Caco-2 (cell line): ENCODE measurements around the gene KANK3. TPM values are rescaled to one million over a fixed set of nuclear protein-coding genes. Genes with fewer than 3 reads are reported as not detected.
"Not testable (repeated sequence)": the region's sequence is repeated elsewhere in the genome, so short reads cannot be mapped to it uniquely, and the experiment has no call there.

Source experiments
- BruUV-seq: library from RNA; stranded (reverse); fragments of 400-500 nt; replicated peaks from 2 replicates; lab custom pipeline; 2021; lab: Mats Ljungman, UMichigan
- CTCF ChIA-PET: fragments of 300-600 bp; sonication (Branson Sonifier 250); formaldehyde crosslinking; loops from one replicate; lab custom pipeline; 2022; ENCODE audit warnings: antibody characterized with exemption; lab: Charles Lee
- POLR2A ChIA-PET: fragments of 300-600 bp; sonication (Branson Sonifier 250); formaldehyde crosslinking; loops from one replicate; lab custom pipeline; 2022; ENCODE audit warnings: antibody characterized with exemption; lab: Charles Lee
- DNase-seq, 2 experiments: peaks; one replicate each; pipeline versions ENCODE4 v3.0.0 to v3.0.0-alpha.2; 2020 to 2022
- H3K27me3 ChIP-seq: replicated peaks from 2 replicates; pipeline ENCODE4 v1.6.0; 2011; ENCODE audit warnings: low read length; ENCODE audit not compliant: control insufficient read depth, insufficient read depth
- H3K36me3 ChIP-seq: 2 replicates; pipeline ENCODE4 v1.5.1; 2011; ENCODE audit warnings: low read length; ENCODE audit not compliant: control insufficient read depth, insufficient read depth
- H3K4me1 ChIP-seq: fragments of 250-450 bp; sonication (Bioruptor Pico); 2 replicates; pipeline ENCODE4 v1.5.1; 2020; ENCODE audit warnings: mild to moderate bottlenecking
- H3K4me3 ChIP-seq: 2 replicates; pipeline ENCODE4 v1.5.1; 2011; ENCODE audit warnings: low read depth, mild to moderate bottlenecking, control low read depth, low read length
- H3K9me3 ChIP-seq: fragments of 250-450 bp; sonication (Bioruptor Pico); 2 replicates; pipeline ENCODE4 v1.5.1; 2020; ENCODE audit warnings: mild to moderate bottlenecking, moderate library complexity
- H3K27ac Mint-ChIP-seq: one replicate; pipeline ENCODE4 v1.8.0; 2022; ENCODE audit warnings: mixed read lengths; ENCODE audit not compliant: unreplicated experiment
- H3K27me3 Mint-ChIP-seq: one replicate; pipeline ENCODE4 v1.8.0; 2022; ENCODE audit warnings: mixed read lengths; ENCODE audit not compliant: insufficient read depth, unreplicated experiment
- H3K36me3 Mint-ChIP-seq: one replicate; pipeline ENCODE4 v1.8.0; 2022; ENCODE audit warnings: mild to moderate bottlenecking, mixed read lengths; ENCODE audit not compliant: insufficient read depth, unreplicated experiment
- H3K4me1 Mint-ChIP-seq: one replicate; pipeline ENCODE4 v1.8.0; 2022; ENCODE audit warnings: low read depth, mixed read lengths; ENCODE audit not compliant: unreplicated experiment
- H3K4me3 Mint-ChIP-seq: one replicate; pipeline ENCODE4 v1.8.0; 2022; ENCODE audit warnings: mild to moderate bottlenecking, moderate library complexity, mixed read lengths; ENCODE audit not compliant: unreplicated experiment
- H3K9me3 Mint-ChIP-seq: one replicate; pipeline ENCODE4 v1.8.0; 2022; ENCODE audit warnings: mixed read lengths; ENCODE audit not compliant: unreplicated experiment
- intact Hi-C: fragments of 100-400 bp; cut with micrococcal nuclease; formaldehyde crosslinking; loops from one replicate; pipeline ENCODE4 v1.10.0; 2022; ENCODE audit not compliant: unreplicated experiment
- total RNA-seq: library from RNA; stranded (reverse); gene quantifications from 2 replicates; pipeline ENCODE4 v1.2.3, GENCODE V29; 2022
- TF ChIP-seq, protein P1 (sequence below), 2 experiments: fragments of 200-600 bp in 1 of 2; IDR thresholded peaks; 1 replicate in 1 of 2; 2 replicates in 1 of 2; pipeline versions ENCODE4 v1.5.1 to v1.8.0; 2011 to 2022; ENCODE audit warnings: antibody characterized with exemption in 1 of 2, control low read depth in 1 of 2, inconsistent platforms in 1 of 2, low read depth in 1 of 2, low read length in 1 of 2, mild to moderate bottlenecking in 1 of 2, moderate library complexity in 1 of 2; ENCODE audit not compliant: insufficient read depth in 1 of 2, severe bottlenecking in 1 of 2, unreplicated experiment in 1 of 2

KANK3 gene
- total RNA-seq, 1 experiment from 2014 or later = 1.1 TPM

DNA sequence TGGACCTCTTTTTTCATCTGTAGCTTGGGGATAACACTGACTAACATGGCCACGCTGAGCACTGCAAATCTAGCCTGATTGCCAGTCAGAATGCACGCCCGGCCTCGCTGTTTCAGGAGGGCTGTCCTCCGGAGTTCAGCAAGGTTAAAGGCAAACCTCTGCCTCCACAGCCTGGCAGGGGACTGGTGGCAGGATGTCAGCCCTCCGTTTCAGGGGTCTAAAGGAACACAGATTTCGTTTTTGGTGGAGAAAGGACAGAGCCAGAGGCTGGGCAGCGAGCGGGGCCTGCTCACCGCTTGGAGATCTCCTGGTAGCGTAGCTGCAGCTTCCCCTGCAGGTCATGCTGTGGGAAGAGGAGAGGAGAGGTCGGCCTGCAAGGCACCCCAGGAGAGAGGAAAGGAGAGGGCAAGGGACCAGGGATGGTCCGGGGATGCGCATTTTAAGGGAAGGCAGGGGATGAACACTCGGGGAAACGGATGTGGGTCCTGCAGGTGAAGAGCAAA, 22.4 kb downstream of the KANK3 start:
- TF ChIP-seq, protein P1, sequence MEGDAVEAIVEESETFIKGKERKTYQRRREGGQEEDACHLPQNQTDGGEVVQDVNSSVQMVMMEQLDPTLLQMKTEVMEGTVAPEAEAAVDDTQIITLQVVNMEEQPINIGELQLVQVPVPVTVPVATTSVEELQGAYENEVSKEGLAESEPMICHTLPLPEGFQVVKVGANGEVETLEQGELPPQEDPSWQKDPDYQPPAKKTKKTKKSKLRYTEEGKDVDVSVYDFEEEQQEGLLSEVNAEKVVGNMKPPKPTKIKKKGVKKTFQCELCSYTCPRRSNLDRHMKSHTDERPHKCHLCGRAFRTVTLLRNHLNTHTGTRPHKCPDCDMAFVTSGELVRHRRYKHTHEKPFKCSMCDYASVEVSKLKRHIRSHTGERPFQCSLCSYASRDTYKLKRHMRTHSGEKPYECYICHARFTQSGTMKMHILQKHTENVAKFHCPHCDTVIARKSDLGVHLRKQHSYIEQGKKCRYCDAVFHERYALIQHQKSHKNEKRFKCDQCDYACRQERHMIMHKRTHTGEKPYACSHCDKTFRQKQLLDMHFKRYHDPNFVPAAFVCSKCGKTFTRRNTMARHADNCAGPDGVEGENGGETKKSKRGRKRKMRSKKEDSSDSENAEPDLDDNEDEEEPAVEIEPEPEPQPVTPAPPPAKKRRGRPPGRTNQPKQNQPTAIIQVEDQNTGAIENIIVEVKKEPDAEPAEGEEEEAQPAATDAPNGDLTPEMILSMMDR (IDR thresholded peaks at IDR 0.05; ENCODE audit: insufficient read depth in 1 of 2, low read depth in 1 of 2, low read length in 1 of 2, severe bottlenecking in 1 of 2, unreplicated experiment in 1 of 2) = no peak
- no peaks in the 10 kb centered on the region for H3K27me3 Mint-ChIP-seq
- H3K4me1 Mint-ChIP-seq = peaks cover 7% of the 10 kb centered on the region
- Histone ChIP-seq H3K9me3 (no peaks in the 10 kb centered on the region), H3K4me3 (peak overlapping the region; percentile 79), H3K36me3 (peaks cover 4% of the 10 kb centered on the region), H3K4me1 (peaks cover 9% of the 10 kb centered on the region), H3K27me3 (no peaks in the 10 kb centered on the region)
- H3K4me3 Mint-ChIP-seq = peak overlapping the region; percentile 100
- intact Hi-C loops = loop anchor here (2.0 kb wide), 1 partner anchor 162 kb away; no protein-coding TSS in a partner anchor
- CTCF ChIA-PET = interaction anchor here (0.5 to 1.3 kb wide), 2 partner anchors 19 to 33 kb away, joined by 4 to 5 read pairs; no protein-coding TSS in a partner anchor
- peaks cover 61% of the 10 kb centered on the region for H3K36me3 Mint-ChIP-seq
- peak overlapping the region; percentile 99 for H3K27ac Mint-ChIP-seq
- no peak for DNase-seq
- no TSS peak for BruUV-seq
- POLR2A ChIA-PET = interaction anchor here (0.5 to 1.3 kb wide), 3 partner anchors 14 to 92 kb away, joined by 3 to 12 read pairs (median 3); partner anchors contain the start of gene MARCHF2
- no peaks in the 10 kb centered on the region for H3K9me3 Mint-ChIP-seq

DNA sequence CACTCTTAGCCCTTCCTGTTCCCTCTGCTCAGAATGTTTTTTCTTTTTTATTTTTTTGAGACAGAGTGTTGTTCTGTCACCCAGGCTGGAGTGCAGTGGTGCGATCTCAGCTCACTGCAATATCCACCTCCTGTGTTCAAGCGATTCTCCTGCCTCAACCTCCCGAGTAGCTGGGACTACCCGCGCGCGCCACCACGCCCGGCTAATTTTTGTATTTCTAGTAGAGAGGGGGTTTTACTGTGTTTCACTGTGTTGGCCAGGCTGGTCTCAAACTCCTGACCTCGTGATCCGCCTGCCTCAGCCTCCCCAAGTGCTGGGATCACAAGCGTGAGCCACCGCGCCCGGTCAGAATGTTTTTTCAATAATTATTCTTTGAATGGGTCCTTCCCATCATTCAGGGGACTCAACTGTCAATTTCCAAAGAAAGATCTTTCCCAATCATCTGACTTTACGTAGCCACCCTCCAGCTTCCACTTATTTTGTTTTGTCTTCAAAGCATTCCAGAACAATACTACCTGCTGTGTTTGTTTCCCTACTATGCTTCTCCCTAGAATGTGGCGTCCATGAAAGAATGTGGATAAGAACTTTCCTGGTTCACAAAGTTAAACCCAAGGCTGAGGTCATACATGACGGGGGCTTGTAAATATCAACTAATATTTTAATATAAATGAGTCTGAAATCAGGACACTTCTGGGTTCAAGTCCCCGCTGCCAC, 23.1 kb downstream of the KANK3 start:
- Histone ChIP-seq H3K27me3 (no peaks in the 10 kb centered on the region), H3K4me1 (peaks cover 9% of the 10 kb centered on the region), H3K4me3 (peak overlapping the region; percentile 79), H3K36me3 (peaks cover 4% of the 10 kb centered on the region), H3K9me3 (no peaks in the 10 kb centered on the region)
- Mint-ChIP-seq H3K9me3 (no peaks in the 10 kb centered on the region), H3K36me3 (peaks cover 61% of the 10 kb centered on the region), H3K4me3 (peak overlapping the region; percentile 100), H3K4me1 (peaks cover 7% of the 10 kb centered on the region), H3K27me3 (no peaks in the 10 kb centered on the region), H3K27ac (peak overlapping the region; percentile 99)
- CTCF ChIA-PET = interaction anchor here (0.5 to 1.3 kb wide), 2 partner anchors 20 to 34 kb away, joined by 4 to 5 read pairs; no protein-coding TSS in a partner anchor
- intact Hi-C loops = loop anchor here (2.0 kb wide), 1 partner anchor 161 kb away; no protein-coding TSS in a partner anchor
- BruUV-seq = no TSS peak
- TF ChIP-seq, protein P1 (IDR thresholded peaks at IDR 0.05; ENCODE audit: insufficient read depth in 1 of 2, low read depth in 1 of 2, low read length in 1 of 2, severe bottlenecking in 1 of 2, unreplicated experiment in 1 of 2) = no peak
- no peak for DNase-seq
- POLR2A ChIA-PET = interaction anchor here (1.3 kb wide), 1 partner anchor 13 kb away, joined by 12 read pairs; no protein-coding TSS in a partner anchor

DNA sequence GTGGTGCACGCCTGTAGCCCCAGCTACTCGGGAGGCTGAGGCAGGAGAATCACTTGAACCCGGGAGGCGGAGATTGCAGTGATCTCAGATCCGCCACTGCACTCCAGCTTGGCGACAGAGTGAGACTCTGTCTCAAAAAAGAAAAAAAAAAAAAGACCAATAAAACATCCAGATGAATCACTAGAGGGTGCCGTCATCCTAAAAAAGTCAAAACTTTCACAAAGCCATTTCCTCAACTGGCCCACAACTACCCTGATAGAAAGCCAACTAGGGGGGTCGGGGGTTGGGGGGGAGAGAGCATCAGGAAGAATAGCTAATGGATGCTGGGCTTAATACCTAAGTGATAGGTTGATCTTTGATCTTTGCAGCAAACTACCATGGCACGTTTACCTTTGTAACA, 24.2 kb downstream of the KANK3 start:
- H3K27ac Mint-ChIP-seq, DNase-seq, H3K4me1 Mint-ChIP-seq, intact Hi-C loops, H3K27me3 ChIP-seq, H3K9me3 ChIP-seq, H3K4me1 ChIP-seq, H3K4me3 ChIP-seq, H3K9me3 Mint-ChIP-seq, H3K36me3 ChIP-seq, BruUV-seq, H3K4me3 Mint-ChIP-seq, H3K27me3 Mint-ChIP-seq: not testable (repeated sequence)
- peaks cover 56% of the 10 kb centered on the region for H3K36me3 Mint-ChIP-seq
- ChIA-PET CTCF (interaction anchor here (0.6 to 0.7 kb wide), 2 partner anchors 157 to 461 kb away, joined by 3 read pairs; no protein-coding TSS in a partner anchor), POLR2A (interaction anchor here (0.6 kb wide), 1 partner anchor 16 kb away, joined by 3 read pairs; no protein-coding TSS in a partner anchor)
